Measurements from ENCODE around the gene ENO2.

Gene ENO2

DNA sequence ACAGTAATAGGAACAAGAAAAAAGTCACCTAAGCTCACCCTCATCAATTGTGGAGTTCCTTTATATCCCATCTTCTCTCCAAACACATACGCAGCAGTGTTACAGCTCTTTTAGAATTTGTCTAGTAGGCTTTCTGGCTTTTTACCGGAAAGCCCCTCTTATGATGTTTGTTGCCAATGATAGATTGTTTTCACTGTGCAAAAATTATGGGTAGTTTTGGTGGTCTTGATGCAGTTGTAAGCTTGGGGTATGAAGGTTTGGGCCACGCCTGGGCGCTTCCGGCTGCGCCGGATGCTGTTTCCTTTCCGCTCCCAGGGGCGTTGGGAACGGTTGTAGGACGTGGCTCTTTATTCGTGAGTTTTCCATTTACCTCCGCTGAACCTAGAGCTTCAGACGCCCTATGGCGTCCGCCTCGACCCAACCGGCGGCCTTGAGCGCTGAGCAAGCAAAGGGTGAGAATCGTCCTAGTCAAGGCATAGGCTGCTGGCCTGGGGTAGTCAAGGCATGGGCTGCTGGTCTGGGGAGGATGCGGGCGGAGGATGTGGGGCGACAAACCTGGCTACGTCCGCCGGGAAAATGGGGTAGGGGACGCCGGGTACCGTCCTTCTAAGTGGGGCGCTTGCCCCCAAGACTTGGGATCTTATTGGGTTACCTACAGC is 29.5 kb downstream of the ENO2 start, which contains the start of the genes C12orf57 and RNU7-1:
C12orf57 (plus strand) TSS at position 301 of the 659 bp plus-strand sequence; CDS start at position 401, 100 bp downstream.
RNU7-1 (plus strand) TSS at position 95 of the 659 bp plus-strand sequence.
- Histone ChIP-seq H3K27me3 (ENCODE audit: control insufficient read depth, insufficient read depth, low read length) (no peaks in the 10 kb centered on the region), H3K4me3 (ENCODE audit: low read length) (peak within 1 kb of the TSS; percentile 76), H3K9ac (ENCODE audit: low read length) (peak within 1 kb of the TSS; percentile 89), H3K4me1 (ENCODE audit: control insufficient read depth, insufficient read depth, low read length) (peaks cover 21% of the 10 kb centered on the region), H3K27ac (ENCODE audit: low read depth, low read length) (peak within 1 kb of the TSS; percentile 97), H3K36me3 (ENCODE audit: control insufficient read depth, insufficient read depth, low read length) (peaks cover 16% of the 10 kb centered on the region)

DNA sequence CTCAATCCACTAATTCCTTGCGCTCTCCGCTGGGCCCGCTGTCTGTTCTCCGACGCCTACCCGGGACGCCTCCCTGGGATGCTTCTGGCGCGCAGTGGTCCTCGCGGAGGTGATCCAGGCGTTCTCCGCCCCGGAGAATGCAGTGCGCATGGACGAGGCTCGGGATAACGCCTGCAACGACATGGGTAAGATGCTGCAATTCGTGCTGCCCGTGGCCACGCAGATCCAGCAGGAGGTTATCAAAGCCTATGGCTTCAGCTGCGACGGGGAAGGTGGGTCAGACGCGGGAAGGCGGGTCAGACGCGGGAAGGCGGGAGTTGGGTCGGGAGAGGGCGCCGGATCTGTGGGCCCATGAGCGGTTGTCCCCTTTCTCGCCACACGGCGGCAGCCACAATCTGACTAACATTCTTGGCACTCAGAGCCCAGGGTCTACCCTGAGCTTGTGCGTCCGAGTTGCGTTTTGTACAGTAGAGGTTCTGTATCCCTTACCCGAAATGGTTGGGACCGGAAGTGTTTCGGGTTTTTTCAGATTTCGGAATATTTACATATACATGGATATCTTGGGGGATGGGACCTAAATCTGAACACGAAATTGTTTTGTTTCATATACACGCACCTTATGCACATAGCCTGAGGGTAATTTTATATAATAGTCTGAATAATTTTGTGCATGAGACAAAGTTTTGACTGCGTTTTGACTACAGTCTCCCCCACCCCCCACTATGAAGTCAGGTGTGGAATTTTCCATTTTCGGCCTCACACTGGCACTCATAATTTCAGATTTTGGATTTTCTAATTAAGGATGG is 30.2 kb downstream of the ENO2 start:
- Histone ChIP-seq H3K27me3 (ENCODE audit: control insufficient read depth, insufficient read depth, low read length) (no peaks in the 10 kb centered on the region), H3K27ac (ENCODE audit: low read depth, low read length) (peak overlapping the region; percentile 97), H3K9ac (ENCODE audit: low read length) (peak overlapping the region; percentile 89), H3K4me1 (ENCODE audit: control insufficient read depth, insufficient read depth, low read length) (peaks cover 16% of the 10 kb centered on the region), H3K4me3 (ENCODE audit: low read length) (peak overlapping the region; percentile 76), H3K36me3 (ENCODE audit: control insufficient read depth, insufficient read depth, low read length) (peaks cover 12% of the 10 kb centered on the region)

GRCh38 chr12:6945613-6946012 is 31.2 kb downstream of the ENO2 start:
- H3K9ac ChIP-seq (ENCODE audit: low read length), result no peak overlapping the region
- peak overlapping the region; percentile 7 for H3K4me3 ChIP-seq (ENCODE audit: low read length)
- peaks cover 16% of the 10 kb centered on the region for H3K4me1 ChIP-seq (ENCODE audit: control insufficient read depth, insufficient read depth, low read length)
- H3K27ac ChIP-seq (ENCODE audit: low read depth, low read length), result no peak overlapping the region
- peaks cover 10% of the 10 kb centered on the region for H3K36me3 ChIP-seq (ENCODE audit: control insufficient read depth, insufficient read depth, low read length)
- no peaks in the 10 kb centered on the region for H3K27me3 ChIP-seq (ENCODE audit: control insufficient read depth, insufficient read depth, low read length)

DNA sequence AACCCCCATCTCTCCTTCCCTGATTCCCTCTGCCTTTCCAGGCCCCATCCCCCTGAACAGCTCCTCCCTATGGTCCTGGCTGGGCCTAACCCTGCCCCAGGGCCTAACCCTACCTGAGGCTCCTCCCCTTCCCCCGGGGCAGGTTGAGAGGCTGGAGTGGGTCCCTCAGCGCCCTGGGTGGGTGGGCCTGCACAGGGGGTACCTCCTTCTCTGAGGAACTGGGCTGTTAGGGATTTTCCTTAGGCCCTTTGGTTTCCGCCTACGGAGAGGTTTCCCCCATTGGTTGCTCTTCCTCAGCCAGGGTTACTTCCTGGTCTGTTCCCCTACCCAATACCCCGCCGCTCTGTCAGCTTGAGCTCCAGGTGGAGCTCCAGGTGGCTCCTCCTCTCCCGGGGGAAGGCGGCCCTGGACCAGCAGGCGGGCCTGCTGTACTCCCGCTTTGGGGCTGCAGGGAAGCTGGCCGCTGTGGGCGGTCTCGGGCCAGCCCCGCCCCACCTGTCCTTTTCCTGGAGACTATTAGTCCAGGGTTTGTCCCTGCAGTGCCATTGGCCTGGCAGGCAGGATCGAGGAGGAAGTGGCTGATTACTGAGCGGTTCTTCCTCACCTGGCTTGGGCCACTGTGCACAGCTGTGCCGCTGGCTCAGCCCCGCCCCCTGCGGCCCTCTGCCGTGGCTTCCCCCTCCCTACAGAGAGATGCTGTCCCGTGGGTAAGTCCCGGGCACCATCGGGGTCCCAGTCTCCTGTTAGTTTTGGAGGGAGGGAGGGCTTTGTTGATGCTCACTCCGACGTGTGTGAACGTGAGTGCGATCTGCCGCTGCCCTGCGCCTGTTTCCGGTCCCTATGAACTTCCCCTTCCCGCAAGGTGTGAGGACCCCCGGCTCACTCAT is 31.9 kb downstream of the ENO2 start:
- Histone ChIP-seq H3K9ac (ENCODE audit: low read length) (no peak overlapping the region), H3K4me1 (ENCODE audit: control insufficient read depth, insufficient read depth, low read length) (peaks cover 16% of the 10 kb centered on the region), H3K4me3 (ENCODE audit: low read length) (peak overlapping the region; percentile 59)

GRCh38 chr12:6946920-6947374 is 32.6 kb downstream of the ENO2 start:
- H3K36me3 ChIP-seq (ENCODE audit: control insufficient read depth, insufficient read depth, low read length), result no peaks in the 10 kb centered on the region
- H3K4me1 ChIP-seq (ENCODE audit: control insufficient read depth, insufficient read depth, low read length), result peaks cover 16% of the 10 kb centered on the region
- H3K27me3 ChIP-seq (ENCODE audit: control insufficient read depth, insufficient read depth, low read length), result no peaks in the 10 kb centered on the region
- H3K27ac ChIP-seq (ENCODE audit: low read depth, low read length), result no peak overlapping the region
- no peak overlapping the region for H3K9ac ChIP-seq (ENCODE audit: low read length)
- H3K4me3 ChIP-seq (ENCODE audit: low read length), result peak overlapping the region; percentile 59

More for the DNA sequence above, 31.9 kb downstream of the ENO2 start:
- H3K36me3 ChIP-seq (ENCODE audit: control insufficient read depth, insufficient read depth, low read length), result peaks cover 4% of the 10 kb centered on the region
- H3K27me3 ChIP-seq (ENCODE audit: control insufficient read depth, insufficient read depth, low read length), result no peaks in the 10 kb centered on the region
- no peak overlapping the region for H3K27ac ChIP-seq (ENCODE audit: low read depth, low read length)

GRCh38 chr12:6947615-6948014 is 33.2 kb downstream of the ENO2 start:
- Histone ChIP-seq H3K4me3 (ENCODE audit: low read length) (no peak overlapping the region), H3K9ac (ENCODE audit: low read length) (no peak overlapping the region), H3K4me1 (ENCODE audit: control insufficient read depth, insufficient read depth, low read length) (peaks cover 16% of the 10 kb centered on the region), H3K27me3 (ENCODE audit: control insufficient read depth, insufficient read depth, low read length) (no peaks in the 10 kb centered on the region), H3K27ac (ENCODE audit: low read depth, low read length) (no peak overlapping the region), H3K36me3 (ENCODE audit: control insufficient read depth, insufficient read depth, low read length) (no peaks in the 10 kb centered on the region)

- no peak overlapping the region for H3K27ac ChIP-seq (ENCODE audit: low read depth, low read length)
These were observed 34.7 kb downstream of the ENO2 start for GRCh38 chr12:6948873-6949594.

DNA sequence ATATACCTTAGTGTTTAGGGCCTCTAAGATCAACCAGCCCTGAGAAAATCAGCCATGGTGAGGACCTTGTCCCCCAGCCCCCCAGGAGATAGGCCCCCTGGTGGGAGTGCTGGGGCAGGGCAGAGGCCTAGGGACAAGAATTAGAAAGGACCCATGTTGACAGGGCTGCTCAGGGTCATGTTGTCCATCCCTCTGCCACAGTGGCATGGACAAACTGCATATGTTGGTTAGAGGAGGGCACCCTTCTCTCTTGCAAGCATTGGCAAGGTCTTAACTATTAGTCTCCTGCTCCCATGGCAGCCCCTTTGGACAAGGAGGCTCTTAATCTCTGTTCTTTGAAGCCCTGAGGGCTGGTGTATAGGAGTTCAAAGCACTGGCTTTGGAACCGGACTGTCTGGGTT is 36.0 kb downstream of the ENO2 start:
- no peaks in the 10 kb centered on the region for H3K36me3 ChIP-seq (ENCODE audit: control insufficient read depth, insufficient read depth, low read length)
- peaks cover 3% of the 10 kb centered on the region for H3K4me1 ChIP-seq (ENCODE audit: control insufficient read depth, insufficient read depth, low read length)
- H3K4me3 ChIP-seq (ENCODE audit: low read length), result no peak overlapping the region
- no peak overlapping the region for H3K27ac ChIP-seq (ENCODE audit: low read depth, low read length)
- no peak overlapping the region for H3K9ac ChIP-seq (ENCODE audit: low read length)
- no peaks in the 10 kb centered on the region for H3K27me3 ChIP-seq (ENCODE audit: control insufficient read depth, insufficient read depth, low read length)

More at GRCh38 chr12:6948873-6949594, 34.7 kb downstream of the ENO2 start:
- H3K4me3 ChIP-seq (ENCODE audit: low read length), result no peak overlapping the region
- H3K36me3 ChIP-seq (ENCODE audit: control insufficient read depth, insufficient read depth, low read length), result no peaks in the 10 kb centered on the region
- no peak overlapping the region for H3K9ac ChIP-seq (ENCODE audit: low read length)
- H3K4me1 ChIP-seq (ENCODE audit: control insufficient read depth, insufficient read depth, low read length), result peaks cover 8% of the 10 kb centered on the region
- H3K27me3 ChIP-seq (ENCODE audit: control insufficient read depth, insufficient read depth, low read length), result no peaks in the 10 kb centered on the region

GRCh38 chr12:6950811-6951540 is 36.6 kb downstream of the ENO2 start, which contains the start of gene PTPN6:
Gene PTPN6 (plus strand): TSS chr12:6951356. CDS start chr12:6951513, 157 bp downstream.
- H3K9ac ChIP-seq (ENCODE audit: low read length), result peak within 1 kb of the TSS; percentile 39
- H3K4me1 ChIP-seq (ENCODE audit: control insufficient read depth, insufficient read depth, low read length), result no peaks in the 10 kb centered on the region
- H3K36me3 ChIP-seq (ENCODE audit: control insufficient read depth, insufficient read depth, low read length), result no peaks in the 10 kb centered on the region
- no peaks in the 10 kb centered on the region for H3K27me3 ChIP-seq (ENCODE audit: control insufficient read depth, insufficient read depth, low read length)
- peak within 1 kb of the TSS; percentile 37 for H3K27ac ChIP-seq (ENCODE audit: low read depth, low read length)
- peak within 1 kb of the TSS; percentile 62 for H3K4me3 ChIP-seq (ENCODE audit: low read length)

DNA sequence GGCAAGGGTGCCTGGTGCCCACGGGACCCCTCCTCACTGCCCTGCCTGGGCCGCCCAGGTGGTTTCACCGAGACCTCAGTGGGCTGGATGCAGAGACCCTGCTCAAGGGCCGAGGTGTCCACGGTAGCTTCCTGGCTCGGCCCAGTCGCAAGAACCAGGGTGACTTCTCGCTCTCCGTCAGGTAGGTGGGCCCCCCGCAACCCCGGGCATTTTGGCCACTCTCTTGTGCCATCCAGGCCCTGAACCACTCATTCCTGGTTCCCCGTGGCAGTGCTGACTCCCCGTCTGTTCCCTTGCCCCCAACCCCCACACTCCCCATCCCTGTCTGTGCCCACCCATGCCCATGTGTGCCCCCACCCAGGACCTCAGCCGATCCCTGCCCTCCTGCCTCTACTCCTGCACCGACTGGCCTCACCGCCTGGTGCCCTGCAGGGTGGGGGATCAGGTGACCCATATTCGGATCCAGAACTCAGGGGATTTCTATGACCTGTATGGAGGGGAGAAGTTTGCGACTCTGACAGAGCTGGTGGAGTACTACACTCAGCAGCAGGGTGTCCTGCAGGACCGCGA is 37.3 kb downstream of the ENO2 start:
- peaks cover 2% of the 10 kb centered on the region for H3K36me3 ChIP-seq (ENCODE audit: control insufficient read depth, insufficient read depth, low read length)
- no peaks in the 10 kb centered on the region for H3K27me3 ChIP-seq (ENCODE audit: control insufficient read depth, insufficient read depth, low read length)
- no peaks in the 10 kb centered on the region for H3K4me1 ChIP-seq (ENCODE audit: control insufficient read depth, insufficient read depth, low read length)
- peak overlapping the region; percentile 62 for H3K4me3 ChIP-seq (ENCODE audit: low read length)
- peak overlapping the region; percentile 39 for H3K9ac ChIP-seq (ENCODE audit: low read length)
- H3K27ac ChIP-seq (ENCODE audit: low read depth, low read length), result peak overlapping the region; percentile 37
